CD4-positive, alpha-beta T cell (primary cell): ENCODE data around the gene KRTAP4-9. TPM values are rescaled to one million over a fixed set of nuclear protein-coding genes. Genes with fewer than 3 reads are reported as not detected.

Experiments
- ATAC-seq: fragments of 200-7000 bp; cut with Tn5 transposase; one replicate; pipeline ENCODE4 v1.10.0; 2022; ENCODE audit warnings: mild to moderate bottlenecking; ENCODE audit not compliant: poor library complexity
- CTCF ChIA-PET: fragments of 350-600 bp; sonication (Branson Sonifier 250); formaldehyde crosslinking; loops from one replicate; lab custom pipeline; 2021; ENCODE audit warnings: antibody characterized with exemption, inconsistent platforms; lab: Charles Lee
- POLR2A ChIA-PET: fragments of 350-600 bp; sonication (Branson Sonifier 250); formaldehyde crosslinking; loops from one replicate; lab custom pipeline; 2021; ENCODE audit warnings: antibody characterized with exemption, inconsistent platforms; lab: Charles Lee
- DNase-seq, 14 experiments: peaks; one replicate each; pipeline ENCODE4 v3.0.0-alpha.2; 2013 to 2020; ENCODE audit warnings: mixed read lengths in 2 of 14
- H3K27ac ChIP-seq, 2 donors: one replicate each; pipeline versions ENCODE4 v1.5.1 to v1.7.0; 2013; ENCODE audit warnings: low read length in 2 of 2, low read depth in 1 of 2, mild to moderate bottlenecking in 1 of 2
- H3K27me3 ChIP-seq, 2 experiments: 1 replicate in 1 of 2; 2 replicates in 1 of 2; pipeline versions ENCODE4 v1.6.1 to v1.7.0; 2013; ENCODE audit warnings: low read length in 2 of 2, control low read depth in 1 of 2, mild to moderate bottlenecking in 1 of 2, moderate library complexity in 1 of 2; ENCODE audit not compliant: insufficient read depth in 2 of 2, control insufficient read depth in 1 of 2
- H3K36me3 ChIP-seq: one replicate; pipeline ENCODE4 v1.6.1; 2013; ENCODE audit warnings: low read length, control low read depth; ENCODE audit not compliant: insufficient read depth
- H3K4me1 ChIP-seq: one replicate; pipeline ENCODE4 v1.6.1; 2013; ENCODE audit warnings: low read length, control low read depth; ENCODE audit not compliant: insufficient read depth
- H3K4me3 ChIP-seq: one replicate; pipeline ENCODE4 v1.5.1; 2013; ENCODE audit warnings: mild to moderate bottlenecking, low read length, moderate library complexity
- H3K9me3 ChIP-seq, 2 experiments: 1 replicate in 1 of 2; 2 replicates in 1 of 2; pipeline versions ENCODE4 v1.6.1 to v1.7.0; 2013; ENCODE audit warnings: low read length in 2 of 2, mild to moderate bottlenecking in 2 of 2, control low read depth in 1 of 2, moderate library complexity in 1 of 2; ENCODE audit not compliant: control insufficient read depth in 1 of 2, insufficient read depth in 1 of 2
- H3K27ac Mint-ChIP-seq: one replicate; pipeline ENCODE4 v1.8.0; 2020; ENCODE audit warnings: mixed read lengths
- H3K27me3 Mint-ChIP-seq: one replicate; pipeline ENCODE4 v1.8.0; 2021; ENCODE audit warnings: mixed read lengths
- H3K36me3 Mint-ChIP-seq: one replicate; pipeline ENCODE4 v1.8.0; 2021; ENCODE audit warnings: low read depth, mixed read lengths
- H3K4me1 Mint-ChIP-seq: one replicate; pipeline ENCODE4 v1.8.0; 2021; ENCODE audit warnings: low read depth, mixed read lengths
- H3K4me3 Mint-ChIP-seq: one replicate; pipeline ENCODE4 v1.8.0; 2020; ENCODE audit warnings: mild to moderate bottlenecking, mixed read lengths
- H3K9me3 Mint-ChIP-seq: one replicate; pipeline ENCODE4 v1.8.0; 2020; ENCODE audit warnings: mixed read lengths
- intact Hi-C, 2 experiments: fragments of 100-400 bp; cut with DNase I in 1 of 2; cut with micrococcal nuclease in 1 of 2; formaldehyde crosslinking; loops; one replicate each; pipeline versions ENCODE4 v1.15.1 to v1.9.0; 2023 to 2025; cut with DNase I, micrococcal nuclease
- total RNA-seq, 174 experiments: library from RNA in 2 of 174; stranded (reverse) in 2 of 174; gene quantifications; one replicate each; pipeline ENCODE4 v1.2.3 and lab custom pipeline; 2021 to 2026
- TF ChIP-seq, protein P1 (sequence below): fragments of 200-600 bp; IDR thresholded peaks from one replicate; pipeline ENCODE4 v1.8.0; 2022; ENCODE audit warnings: antibody characterized with exemption, mild to moderate bottlenecking

KRTAP4-9 gene
- total RNA-seq, 2 experiments from 2014 or later, result not detected

- CTCF ChIA-PET, result no interaction called here
- DNase-seq (no peak), ATAC-seq (no peak)
- H3K27me3 ChIP-seq, result peaks cover 0 to 10% of the 10 kb centered on the region in 2 experiments
- intact Hi-C loops, result no loop called here
- Mint-ChIP-seq H3K27me3 (peaks cover 74% of the 10 kb centered on the region), H3K9me3 (peaks cover 7% of the 10 kb centered on the region), H3K4me1 (no peaks in the 10 kb centered on the region), H3K36me3 (no peaks in the 10 kb centered on the region), H3K4me3 (no peak within 1 kb of the TSS), H3K27ac (no peak within 1 kb of the TSS)
- H3K36me3 ChIP-seq, result no peaks in the 10 kb centered on the region
- no peak within 1 kb of the TSS for H3K4me3 ChIP-seq
- H3K27ac ChIP-seq, result no peak within 1 kb of the TSS
- TF ChIP-seq, protein P1, sequence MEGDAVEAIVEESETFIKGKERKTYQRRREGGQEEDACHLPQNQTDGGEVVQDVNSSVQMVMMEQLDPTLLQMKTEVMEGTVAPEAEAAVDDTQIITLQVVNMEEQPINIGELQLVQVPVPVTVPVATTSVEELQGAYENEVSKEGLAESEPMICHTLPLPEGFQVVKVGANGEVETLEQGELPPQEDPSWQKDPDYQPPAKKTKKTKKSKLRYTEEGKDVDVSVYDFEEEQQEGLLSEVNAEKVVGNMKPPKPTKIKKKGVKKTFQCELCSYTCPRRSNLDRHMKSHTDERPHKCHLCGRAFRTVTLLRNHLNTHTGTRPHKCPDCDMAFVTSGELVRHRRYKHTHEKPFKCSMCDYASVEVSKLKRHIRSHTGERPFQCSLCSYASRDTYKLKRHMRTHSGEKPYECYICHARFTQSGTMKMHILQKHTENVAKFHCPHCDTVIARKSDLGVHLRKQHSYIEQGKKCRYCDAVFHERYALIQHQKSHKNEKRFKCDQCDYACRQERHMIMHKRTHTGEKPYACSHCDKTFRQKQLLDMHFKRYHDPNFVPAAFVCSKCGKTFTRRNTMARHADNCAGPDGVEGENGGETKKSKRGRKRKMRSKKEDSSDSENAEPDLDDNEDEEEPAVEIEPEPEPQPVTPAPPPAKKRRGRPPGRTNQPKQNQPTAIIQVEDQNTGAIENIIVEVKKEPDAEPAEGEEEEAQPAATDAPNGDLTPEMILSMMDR, result no peak
- POLR2A ChIA-PET, result no interaction called here
- H3K4me1 ChIP-seq, result no peaks in the 10 kb centered on the region
- H3K9me3 ChIP-seq, result no peaks in the 10 kb centered on the region
Observed at GRCh38 chr17:41060052-41060604, 45.1 kb upstream of the KRTAP4-9 start, which contains the start of gene KRTAP2-3. Gene KRTAP2-3, minus strand, starts transcription at chr17:41060114. Its CDS starts 64 bp downstream, at chr17:41060050.

DNA sequence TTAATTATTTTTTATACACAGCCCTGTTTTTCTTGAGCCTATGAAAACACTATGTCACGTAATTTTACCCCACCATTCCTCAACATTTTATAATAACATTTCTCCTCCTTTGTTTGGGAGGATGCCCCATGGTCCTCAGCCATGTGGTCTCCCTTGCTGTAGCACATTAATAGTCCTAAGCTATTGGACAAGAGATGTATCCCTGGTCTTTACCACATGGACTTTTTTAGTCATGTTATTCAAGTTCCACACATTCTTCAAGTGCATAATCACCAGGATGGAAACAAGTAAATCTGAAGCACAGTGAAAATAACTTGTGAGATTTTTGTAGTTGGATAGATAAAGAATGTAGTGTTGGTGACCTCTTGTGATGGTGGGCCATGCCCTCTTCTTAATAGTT lies 43.2 kb upstream of the KRTAP4-9 start:
- no peaks in the 10 kb centered on the region for H3K36me3 ChIP-seq
- Mint-ChIP-seq H3K4me3 (no peak overlapping the region), H3K36me3 (no peaks in the 10 kb centered on the region), H3K27ac (no peak overlapping the region), H3K9me3 (peaks cover 7% of the 10 kb centered on the region), H3K27me3 (peaks cover 60% of the 10 kb centered on the region), H3K4me1 (no peaks in the 10 kb centered on the region)
- DNase-seq (no peak), ATAC-seq (no peak)
- H3K4me3 ChIP-seq, result no peak overlapping the region
- peaks cover 0 to 10% of the 10 kb centered on the region in 2 experiments for H3K27me3 ChIP-seq
- ChIA-PET POLR2A (no interaction called here), CTCF (no interaction called here)
- no peaks in the 10 kb centered on the region for H3K9me3 ChIP-seq
- no peaks in the 10 kb centered on the region for H3K4me1 ChIP-seq
- intact Hi-C loops, result no loop called here
- TF ChIP-seq, protein P1, result no peak
- no peak overlapping the region for H3K27ac ChIP-seq

DNA sequence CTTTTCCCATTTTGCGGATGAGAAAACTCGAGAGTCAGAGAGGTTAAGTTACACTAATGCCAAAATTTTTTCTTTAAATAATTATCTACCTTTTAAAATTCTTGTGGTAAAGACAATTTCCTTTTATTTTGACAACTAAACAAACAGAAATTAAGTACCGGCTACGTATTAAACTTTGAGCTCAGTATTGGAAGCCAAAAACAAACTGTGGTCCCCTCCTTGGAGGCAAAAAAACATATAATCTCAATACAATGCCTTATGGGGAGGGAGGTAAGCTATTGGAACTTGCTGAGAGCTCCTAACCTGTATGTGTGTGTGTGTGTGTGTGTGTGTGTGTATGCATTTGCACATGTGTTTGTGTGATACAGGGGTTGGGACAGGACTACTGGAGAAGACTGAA lies 41.7 kb upstream of the KRTAP4-9 start:
- Histone ChIP-seq H3K27me3 (peaks cover 0 to 10% of the 10 kb centered on the region in 2 experiments), H3K27ac (no peak overlapping the region), H3K9me3 (no peaks in the 10 kb centered on the region), H3K4me3 (no peak overlapping the region), H3K4me1 (no peaks in the 10 kb centered on the region), H3K36me3 (no peaks in the 10 kb centered on the region)
- Mint-ChIP-seq H3K27ac (no peak overlapping the region), H3K9me3 (no peaks in the 10 kb centered on the region), H3K27me3 (peaks cover 47% of the 10 kb centered on the region), H3K4me1 (no peaks in the 10 kb centered on the region), H3K36me3 (no peaks in the 10 kb centered on the region), H3K4me3 (no peak overlapping the region)
- TF ChIP-seq, protein P1, result no peak
- no peak for DNase-seq
- ChIA-PET CTCF (no interaction called here), POLR2A (no interaction called here)
- intact Hi-C loops, result no loop called here
- no peak for ATAC-seq
